HG02973 (cell line): Measurements from ENCODE around the gene SOX11.

Experiments
- ATAC-seq: cut with Tn5 transposase; IDR thresholded peaks from one replicate; pipeline ENCODE4 v1.9.1; 2021; ENCODE audit warnings: moderate library complexity; ENCODE audit not compliant: unreplicated experiment

SOX11 gene

DNA sequence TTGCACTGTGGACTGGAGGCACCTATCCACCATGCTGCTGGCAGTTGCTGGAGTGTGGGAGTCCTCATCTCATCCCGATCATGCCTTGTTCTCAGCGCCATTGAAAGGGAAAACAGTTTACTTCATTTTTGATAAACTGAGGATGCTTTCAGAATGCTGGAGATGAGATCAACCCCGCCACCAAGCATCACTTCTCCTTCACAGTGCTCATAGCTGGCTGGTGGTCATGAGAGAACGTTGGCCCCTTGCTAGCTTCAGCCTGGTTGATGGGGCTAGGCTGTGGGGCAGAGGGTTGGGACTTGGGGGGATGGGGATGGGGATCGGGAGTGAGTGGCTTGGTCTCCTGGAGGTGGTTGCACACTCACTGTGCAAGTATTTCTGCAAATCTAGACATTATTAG is 30.1 kb downstream of the SOX11 start:
- no peak for ATAC-seq

GRCh38 chr2:5723791-5724735 is 31.9 kb downstream of the SOX11 start:
- ATAC-seq: no peak

DNA sequence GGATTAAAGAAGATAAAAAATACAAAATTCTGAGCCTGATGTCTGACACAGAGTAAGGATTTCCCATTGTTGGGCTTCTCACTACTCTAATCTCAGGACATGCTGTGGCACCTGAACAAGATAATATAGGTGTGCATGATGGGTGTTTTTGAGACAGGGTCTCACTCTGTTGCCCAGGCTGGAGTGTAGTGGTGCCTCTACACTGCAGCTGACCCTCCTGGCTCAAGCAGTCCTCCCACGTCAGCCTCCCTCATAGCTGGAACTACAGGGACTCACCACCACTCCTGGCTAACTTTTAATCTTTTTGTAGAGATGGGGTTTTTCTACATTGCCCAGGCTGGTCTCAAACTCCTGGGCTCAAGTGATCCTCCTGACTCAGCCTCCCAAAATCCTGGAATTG is 32.9 kb downstream of the SOX11 start:
- no peak for ATAC-seq

GRCh38 chr2:5725794-5726463 is 33.7 kb downstream of the SOX11 start:
- ATAC-seq: no peak

GRCh38 chr2:5727235-5727634 is 35.1 kb downstream of the SOX11 start:
- ATAC-seq: no peak

DNA sequence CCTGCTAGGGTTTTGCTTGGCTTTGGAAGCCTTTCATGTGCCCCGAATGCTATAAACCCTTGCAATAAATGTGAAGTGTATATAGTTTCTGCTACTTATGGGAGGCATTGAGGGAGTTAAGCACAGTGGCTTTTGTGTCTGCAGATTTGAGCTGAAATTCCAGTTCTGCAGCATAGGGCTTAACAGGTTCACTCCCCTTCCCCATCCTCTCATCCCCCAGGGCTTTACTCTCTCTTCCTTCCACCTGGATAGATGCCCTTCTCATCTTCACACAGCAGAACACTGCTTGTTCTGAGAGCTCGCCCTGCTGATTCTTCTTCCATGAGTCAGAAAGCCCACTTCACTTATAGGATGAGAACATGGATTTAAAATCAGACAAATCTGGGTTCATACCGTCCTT is 37.2 kb downstream of the SOX11 start:
- no peak for ATAC-seq

DNA sequence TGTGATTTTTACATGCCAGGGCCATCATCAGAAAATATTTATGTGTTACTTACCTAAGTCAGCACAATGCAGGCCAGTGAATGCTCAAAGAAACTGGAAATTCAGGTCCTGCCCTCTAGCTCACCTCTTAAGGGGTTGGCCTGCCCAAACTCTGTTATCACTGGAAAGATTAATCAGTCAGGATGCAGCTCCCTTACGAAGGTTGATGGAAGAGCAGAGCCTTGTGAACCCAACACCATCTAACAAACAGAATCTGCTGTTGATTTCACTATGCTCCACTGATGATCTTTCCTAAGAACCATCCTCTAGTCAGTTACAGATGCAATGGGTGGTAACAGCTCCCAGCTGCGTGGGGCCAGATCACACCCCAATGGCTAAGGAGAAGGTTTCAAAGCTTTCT is 38.2 kb downstream of the SOX11 start:
- ATAC-seq: no peak

DNA sequence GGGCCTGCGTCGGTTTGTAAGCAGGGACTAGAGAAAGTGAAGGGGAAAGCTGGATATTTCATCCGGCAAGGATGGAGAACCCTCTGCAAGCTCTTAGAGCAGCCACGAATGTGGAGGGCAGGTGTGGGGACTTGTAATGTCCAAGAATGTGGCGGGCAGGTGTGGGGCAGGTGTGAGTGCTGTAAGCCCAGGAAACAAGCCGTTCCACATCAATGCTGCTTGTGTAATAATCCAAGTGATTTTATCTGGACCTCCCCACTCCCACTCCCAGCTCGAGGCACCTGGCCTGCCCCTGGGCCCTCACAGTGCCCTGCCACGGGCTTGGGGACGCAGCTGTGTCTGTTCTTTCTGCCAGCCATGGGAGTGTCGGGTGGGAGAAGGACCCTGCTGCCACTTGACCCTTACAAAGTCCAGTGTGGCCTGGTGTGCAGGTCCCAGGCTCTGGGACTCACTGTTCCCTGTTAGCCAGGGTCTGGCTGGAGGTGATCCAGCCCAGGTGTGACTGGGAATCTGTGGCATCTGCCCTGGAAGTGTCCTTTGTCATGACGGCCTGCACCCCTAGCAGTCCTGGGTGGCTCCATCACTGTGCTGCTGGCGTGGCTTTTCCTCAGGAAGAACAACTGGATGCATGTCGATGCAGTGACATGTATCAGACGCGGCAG is 42.8 kb downstream of the SOX11 start:
- no peak for ATAC-seq

DNA sequence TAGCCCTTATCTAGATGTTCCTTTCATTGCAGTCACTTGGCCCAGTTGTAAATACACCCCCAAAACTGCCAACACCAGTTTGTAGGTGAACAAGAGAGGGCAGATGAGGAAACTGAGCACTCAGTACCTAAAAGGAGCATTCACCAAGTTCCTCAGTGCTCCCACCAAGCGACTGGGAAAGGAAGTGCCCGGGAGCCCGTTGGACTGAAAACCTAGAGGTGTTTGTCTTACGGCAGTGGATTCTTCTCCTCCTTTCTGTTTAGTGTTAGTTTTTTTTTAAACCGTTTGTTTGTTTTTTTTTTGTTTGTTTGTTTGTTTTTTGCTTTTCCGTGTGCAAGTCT is 43.3 kb downstream of the SOX11 start:
- no peak for ATAC-seq

GRCh38 chr2:5736050-5736449 is 43.9 kb downstream of the SOX11 start:
- ATAC-seq: no peak

GRCh38 chr2:5736886-5737285 is 44.7 kb downstream of the SOX11 start:
- no peak for ATAC-seq

DNA sequence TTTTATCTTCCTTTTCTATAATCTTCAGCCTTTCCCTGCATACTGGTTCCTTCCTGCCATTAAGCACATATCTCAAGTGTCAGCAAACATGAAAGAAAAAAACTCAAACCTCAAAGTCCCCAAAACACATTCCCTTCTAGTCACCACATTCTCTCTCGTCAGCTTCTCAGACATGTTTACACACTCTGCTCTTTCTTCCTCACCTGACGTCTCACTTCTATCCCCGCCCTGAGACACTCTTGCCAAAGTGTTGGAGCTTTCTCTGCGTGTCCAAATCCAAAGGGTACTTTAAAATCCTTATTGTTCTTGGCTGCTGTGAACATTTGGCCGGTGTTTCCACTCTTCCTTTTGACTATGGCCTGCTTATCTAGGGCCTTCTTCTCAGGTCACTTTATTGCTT is 47.9 kb downstream of the SOX11 start:
- no peak for ATAC-seq

DNA sequence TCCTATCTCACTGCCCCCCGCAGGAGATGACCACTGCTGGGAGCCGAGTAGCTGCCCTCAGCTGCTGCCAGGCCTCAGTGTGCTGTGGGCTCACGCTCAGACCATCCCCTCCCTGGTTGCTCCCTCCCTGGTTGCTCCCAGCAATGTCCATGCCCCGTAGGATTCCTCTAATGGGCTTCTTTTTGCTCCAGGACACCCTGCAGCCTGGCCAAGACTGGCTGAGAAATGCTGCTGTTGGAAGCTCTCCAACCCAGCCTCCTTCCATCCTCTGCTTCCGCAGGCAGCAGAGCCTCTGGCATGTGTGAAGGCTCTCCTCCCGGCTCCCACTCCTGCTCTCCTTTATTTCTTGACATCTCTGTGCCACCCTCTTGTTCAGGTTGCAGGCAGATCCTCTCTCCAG is 48.6 kb downstream of the SOX11 start:
- ATAC-seq: no peak

DNA sequence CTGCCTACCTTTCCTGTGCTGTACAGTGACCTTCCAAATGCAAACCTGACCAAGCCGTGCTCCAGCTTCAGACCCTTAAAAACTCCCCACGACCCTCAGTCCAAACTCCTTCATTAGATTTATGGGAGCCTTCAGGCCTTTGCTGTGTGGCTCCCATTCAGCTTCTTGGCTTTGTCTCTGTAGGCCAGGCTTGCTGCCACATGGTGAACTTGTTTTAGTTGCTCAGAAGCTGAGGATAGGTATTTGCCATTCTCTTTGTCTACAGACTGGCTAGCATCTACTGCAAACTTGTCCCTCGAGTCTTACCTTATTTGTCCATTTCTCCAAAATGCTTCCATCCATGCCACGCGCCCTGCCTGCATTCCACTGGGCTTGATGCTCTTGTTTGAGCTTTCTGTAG is 49.1 kb downstream of the SOX11 start:
- ATAC-seq: no peak

DNA sequence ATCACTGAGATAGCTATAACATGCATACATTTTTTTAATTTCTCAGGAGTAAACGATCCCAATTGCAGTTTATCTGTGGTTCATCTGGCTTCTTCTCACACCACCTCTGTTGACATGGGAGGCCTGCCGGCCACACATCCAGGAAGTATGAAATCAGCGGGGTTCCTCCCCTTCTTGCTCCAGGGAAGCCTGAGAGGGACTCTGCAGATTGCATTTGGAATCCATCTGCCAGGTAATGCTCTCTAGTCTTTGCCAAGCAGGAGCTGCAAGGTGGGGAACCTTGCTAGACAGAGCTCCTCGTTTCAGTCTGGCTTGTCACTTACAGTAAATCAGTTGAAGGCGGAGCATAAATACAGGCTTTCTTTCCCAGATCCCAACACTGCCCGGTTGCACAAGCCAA is 49.9 kb downstream of the SOX11 start:
- no peak for ATAC-seq

DNA sequence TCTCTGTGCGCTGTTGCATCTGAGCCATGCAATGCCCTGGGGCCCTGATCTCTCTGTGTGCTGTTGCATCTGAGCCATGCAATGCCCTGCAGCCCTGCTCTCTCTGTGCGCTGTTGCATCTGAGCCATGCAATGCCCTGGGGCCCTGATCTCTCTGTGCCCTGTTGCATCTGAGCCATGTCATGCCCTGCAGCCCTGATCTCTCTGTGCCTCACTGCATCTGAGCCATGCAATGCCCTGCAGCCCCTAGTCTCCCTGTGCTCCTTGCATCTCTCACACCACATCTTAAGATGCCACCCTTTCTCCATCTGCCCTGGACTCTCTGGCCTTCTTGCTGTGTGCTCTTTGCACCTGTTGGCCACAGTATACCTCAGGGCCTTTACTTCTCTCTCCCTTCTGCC is 56.2 kb downstream of the SOX11 start:
- ATAC-seq: no peak

DNA sequence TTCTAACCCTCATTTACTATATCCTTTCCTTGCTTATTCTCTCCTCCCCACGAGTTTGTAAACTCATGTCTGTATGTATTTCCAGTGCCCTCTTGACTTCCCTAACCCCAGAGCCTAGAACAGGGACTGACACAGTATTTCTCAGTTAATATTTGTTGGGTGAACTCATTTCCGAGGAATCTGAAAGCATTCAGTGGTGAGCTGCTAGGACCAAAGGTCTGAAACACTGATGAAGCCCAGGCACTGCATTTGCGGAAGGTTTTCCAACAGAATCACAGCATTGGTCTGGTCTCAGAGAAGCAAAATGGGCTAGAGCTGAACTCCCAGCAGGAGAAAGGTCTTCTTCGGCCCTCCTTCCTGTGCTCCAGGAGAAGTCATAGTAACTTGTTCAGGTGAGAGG is 56.8 kb downstream of the SOX11 start:
- ATAC-seq: no peak

DNA sequence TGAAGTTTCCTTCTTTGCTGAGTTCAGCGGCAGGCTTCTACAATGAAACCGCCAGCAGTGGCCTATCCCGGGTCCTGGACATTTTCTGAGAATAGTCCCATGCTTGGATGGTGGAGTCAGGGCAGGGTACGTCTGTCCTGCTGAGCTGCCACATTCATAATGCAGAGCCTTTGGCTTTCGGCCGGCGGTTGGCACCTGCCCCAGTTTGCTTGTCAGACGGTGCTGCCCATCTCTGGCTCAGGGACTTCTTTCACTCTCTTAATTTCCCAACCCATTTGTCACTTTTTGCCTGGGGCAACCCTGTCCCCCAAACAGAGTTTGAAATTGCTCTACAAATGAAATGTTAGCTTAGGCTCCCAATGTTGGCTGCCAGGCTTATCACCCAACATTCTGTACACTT is 57.2 kb downstream of the SOX11 start:
- no peak for ATAC-seq
